GM12878 (cell line): Measurements from ENCODE around the gene IGF2BP2.

Source experiments
- CTCF ChIP-seq, 3 experiments: IDR thresholded peaks in 2 of 3; conservative IDR thresholded peaks in 1 of 3; 2 replicates each; pipeline ENCODE4 v1.5.1; 2011; ENCODE audit warnings: low read depth in 3 of 3, low read length in 3 of 3, mild to moderate bottlenecking in 3 of 3, control low read depth in 2 of 3, moderate library complexity in 2 of 3, inconsistent platforms in 1 of 3, mixed read lengths in 1 of 3; ENCODE audit not compliant: control insufficient read depth in 2 of 3, insufficient read depth in 1 of 3; ENCODE audit errors: extremely low read depth in 1 of 3
- YY1 ChIP-seq: IDR thresholded peaks from 2 replicates; pipeline ENCODE4 v1.6.1; 2011; ENCODE audit warnings: low read depth, mild to moderate bottlenecking, low read length
- TF ChIP-seq, protein P1 (sequence below): IDR thresholded peaks from 2 replicates; pipeline ENCODE4 v1.6.1; 2012; ENCODE audit warnings: low read depth, low read length, improper control_type of control experiment

- TF ChIP-seq CTCF (IDR thresholded peaks at IDR 0.05 in 2 of 3, conservative IDR thresholded peaks at IDR 0.05 in 1 of 3; ENCODE audit: control insufficient read depth in 2 of 3, extremely low read depth in 1 of 3, insufficient read depth in 1 of 3, low read depth in 3 of 3, low read length in 3 of 3) (no peak), YY1 (no peak)
- TF ChIP-seq, protein P1, sequence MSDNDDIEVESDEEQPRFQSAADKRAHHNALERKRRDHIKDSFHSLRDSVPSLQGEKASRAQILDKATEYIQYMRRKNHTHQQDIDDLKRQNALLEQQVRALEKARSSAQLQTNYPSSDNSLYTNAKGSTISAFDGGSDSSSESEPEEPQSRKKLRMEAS: no peak
These were observed 184.5 kb downstream of the IGF2BP2 start for GRCh38 chr3:185640308-185640707.
